ENCODE results near the gene MMP3. TPM values are rescaled to one million over a fixed set of nuclear protein-coding genes. Genes with fewer than 3 reads are reported as not detected.

Gene MMP3
- total RNA-seq, 1 experiment from 2014 or later = not detected

- H3K56ac ChIP-seq (ENCODE audit: insufficient read length, low read depth, low read length) = no peak overlapping the region
- H2BK5ac ChIP-seq (ENCODE audit: insufficient read length, low read length) = no peak overlapping the region
- DNase-seq = no peak
- no peak overlapping the region for H3K9ac ChIP-seq (ENCODE audit: extremely low read depth, insufficient read length, low read length)
- H2BK120ac ChIP-seq (ENCODE audit: low read depth, low read length, poor library complexity, severe bottlenecking) = no peak overlapping the region
- no peaks in the 10 kb centered on the region for H3K36me3 Mint-ChIP-seq (ENCODE audit: insufficient read depth in 1 of 3, low read depth in 3 of 3)
- no peak overlapping the region for H3K4ac ChIP-seq (ENCODE audit: low read depth, low read length)
- H3K27ac ChIP-seq (ENCODE audit: insufficient read length, low read depth, low read length) = no peak overlapping the region
- H3T11ph ChIP-seq (ENCODE audit: low read length) = no peak overlapping the region
- no peaks in the 10 kb centered on the region for H3K27me3 ChIP-seq (ENCODE audit: insufficient read depth, low read length)
- H3K18ac ChIP-seq (ENCODE audit: insufficient read length, low read depth, low read length) = no peak overlapping the region
- no peak overlapping the region for H4K8ac ChIP-seq (replicated peaks; ENCODE audit: insufficient read length, low read depth, low read length)
- no peak overlapping the region for H3K27ac Mint-ChIP-seq
- H4K5ac ChIP-seq (ENCODE audit: insufficient read length, low read depth, low read length) = no peak overlapping the region
- H3K4me3 Mint-ChIP-seq = no peak overlapping the region
- H2AFZ ChIP-seq (ENCODE audit: low read length) = no peak overlapping the region
- H3K4me2 ChIP-seq (ENCODE audit: insufficient read depth, insufficient read length, low read length) = no peak overlapping the region
- no peak for TF ChIP-seq CTCF (conservative IDR thresholded peaks at IDR 0.05)
- H3K79me2 ChIP-seq (ENCODE audit: insufficient read depth, low read length) = no peaks in the 10 kb centered on the region
- H3K79me1 ChIP-seq (ENCODE audit: insufficient read depth, low read depth, low read length, poor library complexity, severe bottlenecking) = no peaks in the 10 kb centered on the region
- H2BK20ac ChIP-seq (ENCODE audit: low read depth, low read length, poor library complexity, severe bottlenecking) = no peak overlapping the region
- no peak overlapping the region for H2BK12ac ChIP-seq (ENCODE audit: insufficient read length, low read depth, low read length)
- H2BK15ac ChIP-seq (ENCODE audit: low read depth, low read length) = no peak overlapping the region
- H3K4me1 Mint-ChIP-seq = peaks cover 0 to 2% of the 10 kb centered on the region in 2 experiments; a peak in 1 of 4 replicates
- no peak overlapping the region for H2AK5ac ChIP-seq (ENCODE audit: insufficient read length, low read length)
- no peaks in the 10 kb centered on the region for H3K9me3 ChIP-seq (ENCODE audit: control insufficient read depth, low read depth, low read length)
- no peaks in the 10 kb centered on the region for H3K4me1 ChIP-seq (ENCODE audit: insufficient read depth, low read length)
- no CpG with 5 or more reads among the region's 6 CpGs for WGBS (ENCODE audit: extremely low coverage, insufficient read length, low lambda C conversion rate)
- no peak overlapping the region for H3K14ac ChIP-seq (ENCODE audit: insufficient read depth, low read length)
- no peaks in the 10 kb centered on the region for H3K27me3 Mint-ChIP-seq (ENCODE audit: low read depth)
- H3K23me2 ChIP-seq (ENCODE audit: insufficient read length, low read depth, low read length, poor library complexity, severe bottlenecking) = no peaks in the 10 kb centered on the region
- H4K20me1 ChIP-seq (ENCODE audit: control insufficient read depth, insufficient read depth, insufficient read length) = no peaks in the 10 kb centered on the region
- H3K23ac ChIP-seq (ENCODE audit: insufficient read length, low read depth, low read length) = no peak overlapping the region
- H3K9me3 Mint-ChIP-seq = no peaks in the 10 kb centered on the region
- H4K91ac ChIP-seq (ENCODE audit: insufficient read length, low read depth, low read length) = no peak overlapping the region
These were observed 49.6 kb downstream of the MMP3 start for GRCh38 chr11:102793677-102794290.
